Esophagus squamous epithelium (tissue), 5 donors: ENCODE measurements around the gene FIG4. TPM values are rescaled to one million over a fixed set of nuclear protein-coding genes. Genes with fewer than 3 reads are reported as not detected.

Experiments
- DNase-seq: peaks from one replicate; lab custom pipeline; 2025; lab: John Stamatoyannopoulos, UW
- H3K27ac ChIP-seq, 4 donors: fragments of 200-600 bp; sonication (generic); one replicate each; pipeline ENCODE4 v1.5.1; 2016 to 2019; ENCODE audit warnings: mild to moderate bottlenecking in 1 of 4
- H3K27me3 ChIP-seq, 4 donors: fragments of 200-600 bp; sonication (generic); 1 replicate in 3 of 4; 2 replicates in 1 of 4; pipeline versions ENCODE4 v1.5.1 to v1.6.0; 2017 to 2021; ENCODE audit warnings: antibody characterized with exemption in 1 of 4
- H3K36me3 ChIP-seq, 3 donors: fragments of 200-600 bp; sonication (generic); one replicate each; pipeline ENCODE4 v1.5.1; 2016 to 2019
- H3K4me1 ChIP-seq, 3 donors: fragments of 200-600 bp; sonication (generic); one replicate each; pipeline ENCODE4 v1.5.1; 2017 to 2019
- H3K4me3 ChIP-seq, 4 donors: fragments of 200-600 bp; sonication (generic); 1 replicate in 3 of 4; 2 replicates in 1 of 4; pipeline ENCODE4 v1.5.1; 2016 to 2019; ENCODE audit warnings: mild to moderate bottlenecking in 2 of 4, moderate library complexity in 1 of 4
- H3K9me3 ChIP-seq, 3 donors: fragments of 200-600 bp; sonication (generic); one replicate each; pipeline ENCODE4 v1.5.1; 2016 to 2019
- POLR2A ChIP-seq, 4 donors: fragments of 450-650 bp; IDR thresholded peaks; one replicate each; pipeline ENCODE4 v1.6.1; 2017; ENCODE audit warnings: antibody characterized with exemption in 4 of 4, mild to moderate bottlenecking in 4 of 4, moderate library complexity in 3 of 4
- WGBS, 2 donors: methylation state at CpG; one replicate each; pipeline ENCODE4 v1.1.5; 2018; 5-methylcytosine and 5-hydroxymethylcytosine counted together
- intact Hi-C: fragments of 100-400 bp; cut with DNase I; formaldehyde crosslinking; loops from one replicate; pipeline ENCODE4 v1.15.0; 2022
- total RNA-seq, 4 donors: library from RNA; depleted of rRNA; stranded (reverse); fragments of >200 nt; gene quantifications; one replicate each; pipeline ENCODE4 v1.1.0, GENCODE V29; 2016
- TF ChIP-seq, protein P1 (sequence below), 6 experiments: fragments of 450-650 bp in 4 of 6; fragments of 200-600 bp in 2 of 6; sonication (generic) in 2 of 6; IDR thresholded peaks; one replicate each; pipeline ENCODE4 v1.5.1; 2016 to 2019; ENCODE audit warnings: antibody characterized with exemption in 6 of 6, mild to moderate bottlenecking in 4 of 6, moderate library complexity in 4 of 6
- donor health status: DM: yes; HTN: yes; CAD: no.

The FIG4 gene
- total RNA-seq, 4 donors from 2014 or later = 7.0 to 11.3 (median 9.1) TPM

DNA sequence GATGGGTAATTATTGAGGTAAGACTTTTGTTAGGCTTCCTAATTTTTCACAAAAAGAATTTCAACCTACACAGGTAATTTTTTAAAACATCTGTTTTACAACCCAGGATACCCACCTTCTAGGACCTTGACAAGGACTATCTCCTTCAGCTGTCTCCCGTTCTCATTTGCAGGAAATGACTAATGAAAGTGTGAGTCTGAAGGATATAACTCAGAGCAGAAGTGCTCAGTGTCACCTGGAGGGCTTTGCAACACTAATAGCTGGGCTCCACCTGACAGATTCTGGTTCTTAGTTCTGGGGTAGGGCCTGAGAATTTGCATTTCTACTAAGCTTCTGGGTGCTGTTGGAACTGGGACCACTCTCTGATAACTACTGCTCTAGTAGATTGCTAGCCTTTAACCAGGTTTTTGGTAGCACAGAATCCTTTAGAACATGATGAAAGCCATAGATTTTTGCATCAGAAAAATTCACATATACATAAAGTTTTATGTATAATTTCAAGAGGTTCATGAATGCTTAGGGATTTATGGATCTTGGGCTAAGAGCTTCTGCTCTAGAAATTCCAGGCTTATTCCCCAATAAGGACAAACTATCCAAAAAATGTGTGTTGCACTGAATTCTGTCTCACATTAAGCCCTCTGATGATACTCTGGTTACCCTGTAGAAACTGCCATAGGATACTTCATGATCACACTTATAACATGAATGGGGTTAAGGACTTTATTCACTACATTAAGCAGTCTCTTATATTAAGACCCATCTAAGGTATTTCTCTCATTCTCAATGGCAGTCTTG lies 30.4 kb upstream of the FIG4 start:
- H3K27me3 ChIP-seq = no peaks in the 10 kb centered on the region
- no peak overlapping the region for H3K27ac ChIP-seq
- no peaks in the 10 kb centered on the region for H3K36me3 ChIP-seq
- WGBS, 2 donors = 13 to 30% methylated on average over 1 of the region's 1 CpG
- TF ChIP-seq POLR2A (IDR thresholded peaks at IDR 0.05) = no peak
- TF ChIP-seq, protein P1, sequence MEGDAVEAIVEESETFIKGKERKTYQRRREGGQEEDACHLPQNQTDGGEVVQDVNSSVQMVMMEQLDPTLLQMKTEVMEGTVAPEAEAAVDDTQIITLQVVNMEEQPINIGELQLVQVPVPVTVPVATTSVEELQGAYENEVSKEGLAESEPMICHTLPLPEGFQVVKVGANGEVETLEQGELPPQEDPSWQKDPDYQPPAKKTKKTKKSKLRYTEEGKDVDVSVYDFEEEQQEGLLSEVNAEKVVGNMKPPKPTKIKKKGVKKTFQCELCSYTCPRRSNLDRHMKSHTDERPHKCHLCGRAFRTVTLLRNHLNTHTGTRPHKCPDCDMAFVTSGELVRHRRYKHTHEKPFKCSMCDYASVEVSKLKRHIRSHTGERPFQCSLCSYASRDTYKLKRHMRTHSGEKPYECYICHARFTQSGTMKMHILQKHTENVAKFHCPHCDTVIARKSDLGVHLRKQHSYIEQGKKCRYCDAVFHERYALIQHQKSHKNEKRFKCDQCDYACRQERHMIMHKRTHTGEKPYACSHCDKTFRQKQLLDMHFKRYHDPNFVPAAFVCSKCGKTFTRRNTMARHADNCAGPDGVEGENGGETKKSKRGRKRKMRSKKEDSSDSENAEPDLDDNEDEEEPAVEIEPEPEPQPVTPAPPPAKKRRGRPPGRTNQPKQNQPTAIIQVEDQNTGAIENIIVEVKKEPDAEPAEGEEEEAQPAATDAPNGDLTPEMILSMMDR (IDR thresholded peaks at IDR 0.05) = no peak
- no peaks in the 10 kb centered on the region for H3K4me1 ChIP-seq
- DNase-seq = no peak
- no peaks in the 10 kb centered on the region for H3K9me3 ChIP-seq
- intact Hi-C loops = no loop called here
- H3K4me3 ChIP-seq = no peak overlapping the region

- H3K27ac ChIP-seq = no peak overlapping the region
- no peak overlapping the region for H3K4me3 ChIP-seq
- TF ChIP-seq POLR2A (IDR thresholded peaks at IDR 0.05) = no peak
- TF ChIP-seq, protein P1 (IDR thresholded peaks at IDR 0.05) = no peak
- H3K4me1 ChIP-seq = no peaks in the 10 kb centered on the region
- DNase-seq = no peak
- no peaks in the 10 kb centered on the region for H3K27me3 ChIP-seq
- H3K36me3 ChIP-seq = no peaks in the 10 kb centered on the region
- intact Hi-C loops = no loop called here
- WGBS, 2 donors = 83 to 86% methylated on average over 2 of the region's 2 CpGs
- no peaks in the 10 kb centered on the region for H3K9me3 ChIP-seq
Observed at GRCh38 chr6:109662192-109662591, 28.9 kb upstream of the FIG4 start.

GRCh38 chr6:109669811-109670210 lies 21.3 kb upstream of the FIG4 start:
- Histone ChIP-seq H3K4me3 (no peak overlapping the region), H3K27ac (no peak overlapping the region), H3K4me1 (no peaks in the 10 kb centered on the region), H3K27me3 (no peaks in the 10 kb centered on the region), H3K9me3 (no peaks in the 10 kb centered on the region), H3K36me3 (peaks cover 0 to 15% (median 0%) of the 10 kb centered on the region in 3 donors)
- TF ChIP-seq, protein P1 (IDR thresholded peaks at IDR 0.05) = no peak
- TF ChIP-seq POLR2A (IDR thresholded peaks at IDR 0.05) = no peak
- intact Hi-C loops = no loop called here
- DNase-seq = no peak
- WGBS, 2 donors = 67% methylated on average over 4 of the region's 4 CpGs; no CpG with 5 or more reads in 1 of the 2 donors

DNA sequence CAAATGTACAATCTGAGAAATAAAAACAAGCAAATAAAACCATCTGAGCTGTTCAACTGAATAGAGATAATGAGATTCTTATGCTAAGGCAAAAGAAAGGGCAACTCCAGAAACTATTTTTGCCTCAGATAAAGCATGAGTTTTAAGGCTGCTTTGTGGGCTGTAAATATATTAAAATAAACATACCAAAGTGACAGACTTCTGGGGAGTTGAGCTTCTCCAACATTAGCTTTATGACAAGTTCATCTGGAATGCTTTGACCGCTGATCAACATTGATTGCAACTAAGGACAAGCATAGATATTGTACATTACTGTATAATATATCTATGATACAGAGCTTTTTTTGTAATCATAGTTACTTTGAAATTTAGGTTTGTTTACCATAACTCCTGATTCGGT lies 19.4 kb upstream of the FIG4 start:
- Histone ChIP-seq H3K9me3 (no peaks in the 10 kb centered on the region), H3K27ac (no peak overlapping the region), H3K36me3 (peaks cover 0 to 15% (median 0%) of the 10 kb centered on the region in 3 donors), H3K4me1 (no peaks in the 10 kb centered on the region), H3K27me3 (no peaks in the 10 kb centered on the region), H3K4me3 (no peak overlapping the region)
- DNase-seq = no peak
- TF ChIP-seq POLR2A (IDR thresholded peaks at IDR 0.05) = no peak
- TF ChIP-seq, protein P1 (IDR thresholded peaks at IDR 0.05) = no peak
- intact Hi-C loops = no loop called here
- WGBS, 2 donors = 78 to 79% methylated on average over 2 of the region's 2 CpGs

DNA sequence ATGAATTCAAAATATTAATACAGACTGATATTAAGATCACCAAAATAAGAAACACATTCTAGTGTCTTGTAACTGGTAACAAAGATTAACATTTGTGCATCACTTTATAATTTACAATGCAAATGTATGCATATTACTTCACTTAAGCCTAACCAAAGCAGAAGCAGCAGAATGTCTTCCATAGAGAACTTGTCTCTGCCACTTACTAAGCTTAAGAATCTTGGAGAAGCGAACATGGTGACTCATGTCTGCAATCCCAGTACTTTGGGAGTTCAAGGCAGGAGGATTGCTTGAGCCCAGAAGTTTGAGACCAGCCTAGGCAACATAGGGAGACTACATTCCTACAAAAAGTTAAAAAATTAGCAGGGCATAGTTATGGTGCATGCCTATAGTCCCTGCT lies 18.9 kb upstream of the FIG4 start:
- Histone ChIP-seq H3K36me3 (peaks cover 0 to 15% (median 0%) of the 10 kb centered on the region in 3 donors), H3K27me3 (no peaks in the 10 kb centered on the region), H3K4me1 (no peaks in the 10 kb centered on the region), H3K9me3 (no peaks in the 10 kb centered on the region), H3K27ac (no peak overlapping the region), H3K4me3 (no peak overlapping the region)
- intact Hi-C loops = no loop called here
- 80 to 91% methylated on average over 1 of the region's 1 CpG for WGBS, 2 donors
- TF ChIP-seq POLR2A (IDR thresholded peaks at IDR 0.05) = no peak
- TF ChIP-seq, protein P1 (IDR thresholded peaks at IDR 0.05) = no peak
- DNase-seq = no peak
